Measurements from ENCODE around the gene ZNF780B.
A peak's percentile ranks its signal among the peaks of the same experiment; 100 is the strongest.

Gene ZNF780B

DNA sequence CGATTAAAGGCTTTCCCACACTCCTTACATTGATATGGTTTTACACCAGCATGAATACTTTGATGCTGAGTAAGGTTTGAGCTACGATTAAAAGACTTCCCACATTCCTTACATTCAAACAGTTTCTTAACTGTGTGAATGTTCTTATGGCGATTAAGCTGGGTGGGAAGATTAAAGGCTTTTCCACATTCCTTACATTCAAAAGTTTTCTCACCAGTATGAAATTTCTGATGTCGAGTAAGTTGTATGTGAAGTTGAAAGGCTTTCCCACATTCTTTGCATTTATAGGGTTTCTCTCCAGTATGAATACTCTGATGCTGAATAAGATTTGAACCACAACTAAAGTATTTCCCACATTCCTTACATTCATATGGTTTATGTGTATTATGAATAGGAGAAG lies 20.0 kb downstream of the ZNF780B start:
- no peak for DNase-seq

- DNase-seq: no peak
Observed at GRCh38 chr19:40033989-40034560, 22.0 kb downstream of the ZNF780B start.

GRCh38 chr19:40026597-40026970 lies 29.4 kb downstream of the ZNF780B start:
- no peak for DNase-seq

DNA sequence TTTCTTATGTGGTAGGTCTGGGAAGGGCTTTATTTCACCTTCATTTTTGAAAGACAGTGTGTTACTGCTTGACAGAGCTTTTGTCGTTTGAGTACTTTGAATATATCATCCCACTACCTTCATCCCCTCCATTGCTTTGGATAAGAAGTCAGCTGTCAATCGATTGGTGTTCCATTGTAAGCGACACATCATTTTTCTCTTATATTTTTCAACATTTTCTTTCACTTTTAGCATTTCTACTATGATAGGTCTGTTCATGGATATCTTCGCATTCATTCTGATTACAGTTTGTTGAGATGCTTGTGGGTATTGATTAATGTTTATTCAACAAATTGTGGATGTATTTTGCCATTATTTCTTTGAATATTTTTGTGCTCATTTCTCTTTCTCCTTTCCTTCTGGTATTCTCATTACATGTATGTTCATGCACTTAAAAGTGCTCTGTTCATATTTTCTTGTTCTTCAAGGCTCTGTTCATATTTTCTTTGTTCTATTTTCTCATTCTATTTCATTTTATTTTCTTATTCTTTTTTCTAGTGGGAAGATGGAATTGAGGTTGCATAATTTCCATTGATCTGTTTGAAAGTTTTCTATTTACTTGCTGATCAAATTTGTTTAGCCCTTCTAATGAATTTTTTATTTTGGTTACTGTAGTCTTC lies 30.0 kb downstream of the ZNF780B start:
- DNase-seq: no peak

DNA sequence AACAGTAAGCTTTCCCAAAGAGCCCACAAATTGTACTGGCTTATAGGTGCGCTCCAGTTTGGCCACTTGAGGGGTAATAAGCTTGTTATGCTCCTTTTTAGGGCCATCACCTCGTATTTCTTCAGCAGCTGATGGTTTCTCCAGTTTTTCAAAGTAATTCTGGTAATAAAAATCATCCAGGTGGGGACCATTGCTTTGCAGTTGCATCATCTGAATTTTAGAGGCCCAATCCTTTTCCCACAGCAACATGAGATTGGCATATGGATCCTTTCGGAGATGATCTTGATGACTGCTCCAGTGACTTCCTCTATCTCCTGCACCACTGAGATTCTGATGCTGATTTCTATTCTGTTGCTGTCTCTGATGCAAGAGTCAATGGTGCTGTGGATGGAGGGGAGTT lies 32.1 kb downstream of the ZNF780B start:
- no peak for DNase-seq

DNA sequence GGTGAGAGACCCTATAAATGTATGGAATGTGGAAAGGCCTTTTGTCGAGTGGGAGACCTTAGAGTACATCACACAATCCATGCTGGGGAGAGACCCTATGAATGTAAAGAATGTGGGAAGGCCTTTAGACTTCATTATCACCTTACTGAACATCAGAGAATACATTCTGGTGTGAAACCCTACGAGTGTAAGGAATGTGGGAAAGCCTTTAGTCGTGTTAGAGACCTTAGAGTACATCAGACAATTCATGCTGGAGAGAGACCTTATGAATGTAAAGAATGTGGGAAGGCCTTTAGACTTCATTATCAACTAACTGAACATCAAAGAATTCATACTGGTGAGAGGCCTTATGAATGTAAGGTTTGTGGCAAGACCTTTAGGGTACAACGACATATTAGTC lies 42.0 kb downstream of the ZNF780B start:
- no peak for DNase-seq

DNA sequence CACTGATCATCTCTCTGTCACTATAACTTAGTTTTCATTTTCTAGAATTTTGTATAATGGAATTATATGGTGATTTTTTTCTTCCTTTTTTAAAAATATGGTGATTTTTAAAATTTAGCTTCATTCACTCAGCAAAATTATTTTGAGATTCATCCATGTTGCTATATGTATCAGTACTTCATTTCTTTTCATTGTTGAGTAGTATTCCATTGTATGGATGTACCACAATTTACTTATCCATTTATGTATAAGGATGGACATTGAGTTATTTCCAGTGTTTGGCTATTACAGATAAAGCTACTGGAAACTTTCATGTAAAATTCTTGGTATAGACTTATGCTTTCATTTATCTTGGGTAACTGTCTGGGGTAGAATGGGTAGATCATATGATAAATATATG lies 46.4 kb downstream of the ZNF780B start:
- DNase-seq: no peak

DNA sequence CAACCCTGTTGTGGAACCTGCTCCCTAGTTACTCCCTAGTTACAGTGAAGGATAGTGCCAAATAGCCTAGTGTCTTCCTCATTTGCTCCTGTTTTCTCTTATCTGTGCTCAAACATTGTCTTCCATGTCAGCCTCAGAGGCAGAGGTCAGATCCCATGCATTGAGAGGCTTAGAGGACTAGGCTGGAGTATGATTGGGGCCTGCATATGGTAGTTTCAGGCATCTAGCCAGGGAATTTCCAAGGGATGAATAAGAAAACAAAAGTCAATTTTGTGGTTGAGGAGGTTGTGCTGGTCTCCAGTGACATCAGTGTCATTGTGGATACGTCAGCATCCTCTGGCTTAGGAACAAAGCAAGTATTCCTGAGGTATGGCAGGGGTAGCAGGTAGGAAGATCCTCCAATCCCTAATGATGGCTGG lies 49.7 kb downstream of the ZNF780B start:
- no peak for DNase-seq

- DNase-seq: no peak
Observed at GRCh38 chr19:40005691-40006272, 50.2 kb downstream of the ZNF780B start.

DNA sequence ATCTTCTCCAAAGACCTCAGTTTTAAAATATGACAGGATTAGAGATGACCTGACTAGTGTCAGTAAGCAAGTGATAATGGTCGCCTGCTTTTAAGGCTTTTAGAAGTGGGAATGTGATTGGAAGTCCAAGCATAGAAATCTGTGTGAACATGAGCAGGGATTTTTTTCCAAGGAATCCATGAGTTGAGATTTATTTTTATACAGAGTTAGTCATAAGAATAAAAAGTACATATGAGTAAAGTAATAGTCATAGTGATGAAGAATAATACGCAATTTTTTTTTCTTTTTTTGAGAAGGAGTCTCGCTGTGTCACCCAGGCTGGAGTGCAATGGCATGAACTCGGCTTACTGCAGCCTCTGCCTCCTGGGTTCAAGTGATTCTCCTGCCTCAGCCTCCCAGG lies 57.5 kb downstream of the ZNF780B start:
- DNase-seq: no peak

DNA sequence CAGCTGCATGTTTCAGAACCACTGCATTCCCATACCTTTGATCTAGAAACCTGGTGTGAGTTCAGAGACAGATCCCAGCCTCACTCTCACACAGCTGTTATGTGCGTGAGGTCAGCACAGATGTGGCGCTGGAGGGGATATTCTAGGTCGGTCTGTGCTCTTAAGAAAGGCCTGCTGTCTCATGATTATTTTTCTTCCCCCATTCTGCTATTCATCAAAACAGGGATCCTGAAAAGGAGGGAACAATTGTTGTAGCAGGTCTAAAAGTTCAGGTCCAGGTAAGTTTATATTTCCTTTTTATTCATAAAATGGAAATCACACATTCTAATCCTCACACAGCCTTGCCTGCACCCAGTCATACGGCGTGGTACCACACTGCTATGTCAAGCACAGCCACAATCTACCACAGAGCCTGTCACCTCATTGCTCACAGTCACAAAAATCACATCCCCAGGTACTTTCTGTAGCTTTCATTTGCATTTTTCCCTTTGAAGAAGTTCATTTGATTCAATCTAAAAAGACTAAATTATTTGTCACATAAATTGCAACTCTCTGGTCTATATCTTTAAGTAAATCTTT lies 58.3 kb downstream of the ZNF780B start:
- no peak for DNase-seq

- peak; percentile 96 for DNase-seq
Observed at GRCh38 chr19:39996811-39997637, 59.0 kb downstream of the ZNF780B start, which contains the start of gene ZNF546. Gene ZNF546, plus strand, starts transcription at chr19:39997060. Its CDS starts 1,267 bp downstream, at chr19:39998327.

DNA sequence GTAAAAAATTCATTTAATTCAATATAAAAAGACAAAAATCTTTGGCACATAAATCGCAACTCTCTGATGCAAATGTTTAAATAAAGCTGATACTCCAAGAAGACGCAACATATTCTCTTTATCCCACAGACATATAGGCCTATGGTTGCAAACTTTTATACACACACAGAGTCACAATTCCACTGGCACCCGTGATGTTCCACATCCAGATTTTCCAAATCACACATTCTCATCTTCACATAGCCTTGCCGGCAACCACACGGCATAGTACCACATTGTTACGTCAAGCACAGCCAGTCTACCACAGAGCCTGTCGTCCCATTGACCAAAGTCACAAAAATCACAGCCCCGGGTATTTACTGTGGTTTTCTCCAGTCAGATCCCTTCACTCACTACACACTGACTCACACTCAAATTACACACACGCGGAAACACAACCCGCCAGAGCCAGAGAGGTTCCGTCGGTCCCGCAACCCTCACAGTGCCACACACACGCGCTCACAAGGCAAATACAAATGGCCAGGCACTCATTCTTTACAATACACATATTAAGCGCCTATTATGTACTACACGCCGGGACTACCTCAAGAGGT lies 59.7 kb downstream of the ZNF780B start:
- DNase-seq: peak; percentile 62

- no peak for DNase-seq
Observed at GRCh38 chr19:39995794-39996193, 60.2 kb downstream of the ZNF780B start.

- no peak for DNase-seq
Observed at GRCh38 chr19:39994361-39994760, 61.7 kb downstream of the ZNF780B start.

- DNase-seq: no peak
Observed at GRCh38 chr19:39993605-39994004, 62.4 kb downstream of the ZNF780B start.

DNA sequence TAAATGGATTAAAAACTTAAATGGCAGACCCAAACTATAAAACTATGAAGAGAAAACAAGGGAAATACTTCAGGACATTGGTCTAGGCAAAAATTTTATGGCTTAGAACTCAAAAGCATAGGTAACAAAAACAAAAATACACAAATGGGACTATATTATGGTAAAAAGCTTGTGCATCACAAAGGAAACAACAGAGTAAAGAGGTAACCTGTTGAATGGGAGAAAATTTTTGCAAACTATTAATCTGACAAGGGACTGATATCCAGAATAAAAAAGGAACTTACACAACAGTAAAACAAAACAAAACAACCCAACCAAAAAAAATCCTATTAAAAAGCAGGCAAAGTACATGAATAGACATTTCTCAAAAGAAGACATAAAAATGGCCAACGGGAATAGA lies 68.4 kb downstream of the ZNF780B start:
- DNase-seq: no peak

DNA sequence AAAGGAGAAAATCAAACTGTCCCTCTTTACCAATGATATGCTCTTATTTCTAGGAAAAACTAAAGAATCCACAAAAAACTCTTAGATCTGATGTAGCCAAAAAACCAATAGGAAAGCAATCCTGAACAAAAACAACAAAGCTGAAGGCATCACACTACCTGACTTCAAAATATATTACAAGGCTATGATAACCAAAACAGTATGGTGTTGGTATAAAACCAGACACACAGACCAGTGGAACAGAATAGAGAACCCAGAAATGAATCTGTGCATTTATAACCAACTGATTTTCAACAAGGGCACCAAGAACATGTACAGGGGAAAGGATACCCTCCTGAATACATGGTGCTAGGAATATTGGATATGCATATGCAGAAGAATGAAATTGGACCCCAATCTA lies 68.9 kb downstream of the ZNF780B start:
- DNase-seq: no peak

DNA sequence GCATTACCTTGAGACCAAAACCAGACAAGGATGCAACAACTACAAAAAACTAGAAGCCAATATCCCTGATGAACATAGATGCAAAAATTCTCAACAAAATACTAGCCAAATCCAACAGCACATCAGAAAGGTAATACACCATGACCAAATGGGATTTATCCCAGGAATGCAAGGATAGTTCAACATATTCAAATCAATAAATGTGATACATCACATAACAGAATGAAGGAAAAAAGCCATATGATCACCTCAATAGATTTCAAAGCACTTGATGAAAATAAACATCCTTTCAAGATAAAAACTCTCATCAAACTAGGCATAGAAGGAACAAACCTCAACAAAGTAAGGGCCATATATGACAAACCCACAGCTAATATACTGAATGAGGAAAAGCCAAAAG lies 69.4 kb downstream of the ZNF780B start:
- DNase-seq: no peak

- no peak for DNase-seq
Observed at GRCh38 chr19:39983695-39984300, 72.2 kb downstream of the ZNF780B start.

DNA sequence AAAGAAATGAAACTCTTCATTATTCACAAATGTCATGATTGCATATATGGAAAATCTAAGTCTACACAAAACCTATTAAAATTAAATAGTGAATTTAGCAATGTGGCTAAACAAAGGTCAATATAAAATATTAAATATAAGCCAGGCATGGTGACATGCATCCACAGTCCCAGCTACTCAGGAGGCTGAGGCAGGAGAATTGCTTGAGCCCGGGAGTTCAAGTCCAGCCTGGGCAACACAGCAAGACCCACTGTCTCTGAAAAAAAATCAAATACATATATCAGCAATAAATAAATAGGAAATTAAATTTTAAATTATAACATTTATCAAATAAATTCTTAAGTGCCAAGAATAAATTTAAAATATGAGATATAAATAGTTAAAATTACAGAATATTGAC lies 73.1 kb downstream of the ZNF780B start:
- DNase-seq: no peak
